HEK293 (cell line): ENCODE results near the gene ATP6V0C.

Experiments used
- CTCF ChIA-PET: fragments of 350-600 bp; formaldehyde crosslinking; extraction: SDS; loops from one replicate; lab custom pipeline; 2021; ENCODE audit warnings: antibody characterized with exemption; lab: Yijun Ruan, JAX
- POLR2A ChIA-PET: fragments of 300-600 bp; formaldehyde crosslinking; extraction: SDS; loops from one replicate; lab custom pipeline; 2020; ENCODE audit warnings: antibody characterized with exemption, inconsistent platforms; lab: Yijun Ruan, JAX
- H3K27ac ChIP-seq: fragments of 200-500 bp; sonication (Bioruptor generic); 2 replicates; pipeline ENCODE4 v1.5.1; 2014; ENCODE audit warnings: low read depth, low read length, control low read depth, inconsistent platforms; ENCODE audit errors: extremely low read depth
- H3K36me3 ChIP-seq, 2 experiments: fragments of 200-500 bp in 1 of 2; sonication (Bioruptor generic) in 1 of 2; 1 replicate in 1 of 2; 2 replicates in 1 of 2; pipeline ENCODE4 v1.5.1; 2014 to 2017; ENCODE audit warnings: inconsistent platforms in 2 of 2, low read length in 2 of 2; ENCODE audit not compliant: control insufficient read depth in 2 of 2, insufficient read depth in 1 of 2
- H3K4me1 ChIP-seq: fragments of 200-500 bp; sonication (Bioruptor generic); 2 replicates; pipeline ENCODE4 v1.5.1; 2014; ENCODE audit warnings: mild to moderate bottlenecking, low read length, inconsistent platforms; ENCODE audit not compliant: control insufficient read depth, insufficient read depth
- H3K4me3 ChIP-seq: 2 replicates; pipeline ENCODE4 v1.5.1; 2011; ENCODE audit warnings: low read depth, mild to moderate bottlenecking, control low read depth, low read length, moderate library complexity
- H3K9me3 ChIP-seq: fragments of 200-500 bp; sonication (Bioruptor generic); 2 replicates; pipeline ENCODE4 v1.5.1; 2014; ENCODE audit warnings: low read depth, low read length, inconsistent platforms; ENCODE audit not compliant: control insufficient read depth, insufficient read depth
- GLI4 ChIP-seq: fragments of 450-650 bp; formaldehyde crosslinking; IDR thresholded peaks from 2 replicates; pipeline ENCODE4 v1.5.1; 2016; ENCODE audit warnings: missing biosample characterization, missing genetic modification characterization
- GLIS2 ChIP-seq: fragments of 450-650 bp; formaldehyde crosslinking; IDR thresholded peaks from 2 replicates; pipeline ENCODE4 v1.5.1; 2016; ENCODE audit warnings: missing biosample characterization, missing genetic modification characterization
- KLF16 ChIP-seq: fragments of 450-650 bp; formaldehyde crosslinking; IDR thresholded peaks from 2 replicates; pipeline ENCODE4 v1.5.1; 2017; ENCODE audit warnings: missing biosample characterization, missing genetic modification characterization
- KLF8 ChIP-seq: fragments of 450-650 bp; formaldehyde crosslinking; IDR thresholded peaks from 2 replicates; pipeline ENCODE4 v1.5.1; 2016; ENCODE audit warnings: missing biosample characterization, missing genetic modification characterization
- PRDM1 ChIP-seq: fragments of 450-650 bp; formaldehyde crosslinking; IDR thresholded peaks from 2 replicates; pipeline ENCODE4; 2016; ENCODE audit warnings: missing biosample characterization, missing genetic modification characterization
- RBAK ChIP-seq: fragments of 450-650 bp; formaldehyde crosslinking; IDR thresholded peaks from 2 replicates; pipeline ENCODE4 v1.5.1; 2016; ENCODE audit warnings: missing biosample characterization, missing genetic modification characterization
- TRIM28 ChIP-seq: IDR thresholded peaks from 2 replicates; pipeline ENCODE4 v1.6.1; 2011; ENCODE audit warnings: low read length, control low read depth, borderline replicate concordance
- ZBTB48 ChIP-seq: fragments of 450-650 bp; formaldehyde crosslinking; IDR thresholded peaks from 2 replicates; pipeline ENCODE4 v1.5.1; 2016; ENCODE audit warnings: missing biosample characterization, missing genetic modification characterization
- ZBTB8A ChIP-seq: fragments of 450-650 bp; formaldehyde crosslinking; IDR thresholded peaks from 2 replicates; pipeline ENCODE4 v1.5.1; 2016; ENCODE audit warnings: missing biosample characterization, missing genetic modification characterization
- ZEB2 ChIP-seq: fragments of 450-650 bp; formaldehyde crosslinking; IDR thresholded peaks from 2 replicates; pipeline ENCODE4 v1.5.1; 2016; ENCODE audit warnings: missing biosample characterization, missing genetic modification characterization
- ZNF175 ChIP-seq: fragments of 450-650 bp; formaldehyde crosslinking; IDR thresholded peaks from 2 replicates; pipeline ENCODE4 v1.5.1; 2016; ENCODE audit warnings: missing biosample characterization, missing genetic modification characterization
- ZNF248 ChIP-seq: fragments of 450-650 bp; formaldehyde crosslinking; IDR thresholded peaks from 2 replicates; pipeline ENCODE4 v1.5.1; 2017; ENCODE audit warnings: missing biosample characterization, missing genetic modification characterization
- ZNF350 ChIP-seq: fragments of 450-650 bp; formaldehyde crosslinking; IDR thresholded peaks from 2 replicates; pipeline ENCODE4 v1.5.0; 2017; ENCODE audit warnings: missing biosample characterization, mild to moderate bottlenecking, missing genetic modification characterization
- ZNF416 ChIP-seq: fragments of 450-650 bp; formaldehyde crosslinking; IDR thresholded peaks from 2 replicates; pipeline ENCODE4 v1.5.1; 2016; ENCODE audit warnings: missing biosample characterization, missing genetic modification characterization
- ZNF510 ChIP-seq: fragments of 450-650 bp; formaldehyde crosslinking; IDR thresholded peaks from 2 replicates; pipeline ENCODE4 v1.5.1; 2018; ENCODE audit warnings: mild to moderate bottlenecking, missing genetic modification characterization, missing biosample characterization; ENCODE audit not compliant: insufficient replicate concordance
- ZNF530 ChIP-seq: fragments of 450-650 bp; formaldehyde crosslinking; IDR thresholded peaks from 2 replicates; pipeline ENCODE4 v1.5.1; 2016; ENCODE audit warnings: low read depth, missing biosample characterization, missing genetic modification characterization
- ZNF560 ChIP-seq: fragments of 450-650 bp; formaldehyde crosslinking; IDR thresholded peaks from 2 replicates; pipeline ENCODE4 v1.5.1; 2017; ENCODE audit warnings: missing biosample characterization, missing genetic modification characterization, borderline replicate concordance
- ZNF561 ChIP-seq: fragments of 450-650 bp; IDR thresholded peaks from 2 replicates; pipeline ENCODE4 v1.5.1; 2018; ENCODE audit warnings: missing biosample characterization, missing genetic modification characterization, borderline replicate concordance
- ZNF585B ChIP-seq: fragments of 450-650 bp; formaldehyde crosslinking; IDR thresholded peaks from 2 replicates; pipeline ENCODE4 v1.5.1; 2016; ENCODE audit warnings: missing biosample characterization, missing genetic modification characterization
- ZSCAN23 ChIP-seq: fragments of 450-650 bp; formaldehyde crosslinking; IDR thresholded peaks from 2 replicates; pipeline ENCODE4 v1.5.1; 2016; ENCODE audit warnings: missing biosample characterization, missing genetic modification characterization
- TF ChIP-seq, protein P1 (sequence below): fragments of 450-650 bp; formaldehyde crosslinking; optimal IDR thresholded peaks from 2 replicates; pipeline ENCODE3; 2016; ENCODE audit warnings: missing biosample characterization, mild to moderate bottlenecking, missing genetic modification characterization
- TF ChIP-seq, protein P2 (sequence below): fragments of 450-650 bp; formaldehyde crosslinking; IDR thresholded peaks from 2 replicates; pipeline ENCODE4 v1.5.1; 2016; ENCODE audit warnings: missing biosample characterization, missing genetic modification characterization
- TF ChIP-seq, protein P3 (sequence below): fragments of 450-650 bp; formaldehyde crosslinking; IDR thresholded peaks from 2 replicates; pipeline ENCODE4 v1.5.1; 2016; ENCODE audit warnings: missing biosample characterization, missing genetic modification characterization, borderline replicate concordance

ATP6V0C gene

DNA sequence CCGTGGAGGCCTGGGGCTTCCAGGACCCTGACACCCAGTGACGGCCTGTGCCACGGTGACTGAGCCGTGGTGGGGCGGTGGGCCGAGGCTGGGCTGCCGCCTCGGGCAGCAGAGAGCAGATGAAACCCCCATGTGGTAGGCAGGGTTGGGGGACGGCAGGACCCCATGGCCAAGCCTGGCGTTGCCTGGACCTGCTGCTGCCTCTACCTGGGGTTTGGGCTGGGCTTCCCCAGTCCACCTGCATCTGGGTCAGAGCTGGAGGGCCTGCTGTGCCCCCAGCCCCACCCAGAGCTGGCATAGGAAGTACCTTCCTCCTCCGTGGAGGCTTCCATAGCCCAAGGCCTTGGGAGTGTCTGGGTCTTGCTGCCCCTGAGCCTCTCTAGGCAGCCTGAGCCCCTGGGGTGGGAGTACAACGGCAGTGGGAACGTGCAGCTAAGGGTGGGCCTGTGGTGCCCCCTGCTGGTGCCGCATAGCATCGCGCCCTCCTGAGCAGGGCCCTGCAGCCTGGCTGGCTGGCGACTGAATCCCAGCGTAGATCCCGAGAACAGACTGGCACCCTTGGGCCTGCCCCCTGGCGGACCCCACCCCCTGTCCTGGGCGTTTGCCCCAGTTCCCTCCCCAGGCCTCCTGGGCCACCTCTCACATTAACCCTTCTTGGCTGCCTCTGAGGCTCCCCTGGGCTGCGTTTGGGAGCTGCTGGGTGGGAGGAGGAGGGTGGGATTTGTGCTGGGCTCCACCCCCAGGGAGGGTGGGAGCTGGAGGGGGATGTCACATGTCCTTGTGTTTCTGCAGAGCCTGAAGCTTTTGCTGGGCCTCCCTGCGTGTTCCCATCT, 12.6 kb upstream of the ATP6V0C start (continued):
- no peak for TF ChIP-seq ZSCAN23 (tag by site-specific recombination)
- TF ChIP-seq, protein P1, sequence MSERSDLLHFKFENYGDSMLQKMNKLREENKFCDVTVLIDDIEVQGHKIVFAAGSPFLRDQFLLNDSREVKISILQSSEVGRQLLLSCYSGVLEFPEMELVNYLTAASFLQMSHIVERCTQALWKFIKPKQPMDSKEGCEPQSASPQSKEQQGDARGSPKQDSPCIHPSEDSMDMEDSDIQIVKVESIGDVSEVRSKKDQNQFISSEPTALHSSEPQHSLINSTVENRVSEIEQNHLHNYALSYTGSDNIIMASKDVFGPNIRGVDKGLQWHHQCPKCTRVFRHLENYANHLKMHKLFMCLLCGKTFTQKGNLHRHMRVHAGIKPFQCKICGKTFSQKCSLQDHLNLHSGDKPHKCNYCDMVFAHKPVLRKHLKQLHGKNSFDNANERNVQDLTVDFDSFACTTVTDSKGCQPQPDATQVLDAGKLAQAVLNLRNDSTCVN (tag by site-specific recombination): no peak
- TF ChIP-seq ZNF416: no peak
- TF ChIP-seq, protein P2, sequence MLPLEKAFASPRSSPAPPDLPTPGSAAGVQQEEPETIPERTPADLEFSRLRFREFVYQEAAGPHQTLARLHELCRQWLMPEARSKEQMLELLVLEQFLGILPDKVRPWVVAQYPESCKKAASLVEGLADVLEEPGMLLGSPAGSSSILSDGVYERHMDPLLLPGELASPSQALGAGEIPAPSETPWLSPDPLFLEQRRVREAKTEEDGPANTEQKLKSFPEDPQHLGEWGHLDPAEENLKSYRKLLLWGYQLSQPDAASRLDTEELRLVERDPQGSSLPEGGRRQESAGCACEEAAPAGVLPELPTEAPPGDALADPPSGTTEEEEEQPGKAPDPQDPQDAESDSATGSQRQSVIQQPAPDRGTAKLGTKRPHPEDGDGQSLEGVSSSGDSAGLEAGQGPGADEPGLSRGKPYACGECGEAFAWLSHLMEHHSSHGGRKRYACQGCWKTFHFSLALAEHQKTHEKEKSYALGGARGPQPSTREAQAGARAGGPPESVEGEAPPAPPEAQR (tag by site-specific recombination): no peak
- no peak for TF ChIP-seq TRIM28
- no peak for TF ChIP-seq ZNF561 (tag by site-specific recombination)
- no peak for TF ChIP-seq ZNF530 (tag by site-specific recombination)

DNA sequence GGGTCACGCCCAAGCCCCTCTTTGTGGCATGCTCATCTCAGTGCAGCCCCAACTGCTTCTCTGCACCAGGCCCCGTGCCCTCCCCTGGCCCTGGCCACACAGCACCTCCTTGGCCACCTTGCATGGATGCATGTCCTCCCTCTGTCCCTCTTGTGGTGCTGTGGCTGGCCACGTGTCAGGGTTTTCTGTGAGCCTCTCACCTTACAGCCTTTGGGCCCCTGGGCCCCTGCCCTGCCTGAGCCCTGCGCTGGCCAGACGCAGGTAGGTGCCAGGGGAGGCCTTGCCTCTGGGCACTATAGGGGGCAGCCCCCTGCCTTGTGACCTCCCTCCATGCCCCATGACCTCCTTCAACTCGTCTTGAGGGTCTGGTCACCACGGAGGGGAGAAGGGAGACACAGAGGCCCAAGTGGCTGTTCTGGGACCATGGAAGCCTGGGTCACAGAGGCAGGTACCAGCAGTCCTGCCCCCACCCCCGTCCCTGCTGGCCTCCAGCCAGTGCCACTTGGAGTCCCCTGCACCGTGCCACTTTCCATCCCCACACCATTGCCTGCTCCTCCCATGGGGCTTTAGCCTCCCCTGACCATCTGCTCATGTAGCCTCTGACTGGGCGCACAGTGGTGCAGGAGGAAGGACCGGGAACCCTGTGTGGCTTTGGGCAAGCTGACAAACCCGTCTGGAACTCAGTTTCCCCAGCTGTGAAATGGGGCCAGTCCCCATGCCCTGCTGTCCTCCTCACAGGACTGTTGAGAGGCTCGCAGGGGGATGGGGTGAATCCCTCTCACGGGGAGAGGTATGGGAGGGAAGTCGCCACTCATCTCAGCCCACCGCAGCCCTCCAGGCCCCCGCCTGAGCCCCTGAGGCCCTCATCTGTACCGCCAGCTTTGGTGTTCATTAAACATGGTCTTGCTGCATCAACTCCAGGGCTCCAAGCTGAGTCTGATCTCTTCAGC, 11.5 kb upstream of the ATP6V0C start:
- ChIA-PET POLR2A (interaction anchor here (0.7 to 2.1 kb wide), 15 partner anchors 11 to 347 kb away, joined by 3 to 27 read pairs (median 5); partner anchors contain the start of genes AMDHD2, ATP6V0C, CCNF and DNASE1L2), CTCF (interaction anchor here (0.6 to 2.6 kb wide), 32 partner anchors 9 to 371 kb away, joined by 3 to 28 read pairs (median 4); partner anchors contain the start of genes ABCA3, ATP6V0C, CASKIN1 and CEMP1)
- H3K4me1 ChIP-seq: peaks cover 7% of the 10 kb centered on the region
- H3K4me3 ChIP-seq: no peak overlapping the region
- no peaks in the 10 kb centered on the region for H3K9me3 ChIP-seq
- H3K27ac ChIP-seq: no peak overlapping the region
- TF ChIP-seq, protein P3, sequence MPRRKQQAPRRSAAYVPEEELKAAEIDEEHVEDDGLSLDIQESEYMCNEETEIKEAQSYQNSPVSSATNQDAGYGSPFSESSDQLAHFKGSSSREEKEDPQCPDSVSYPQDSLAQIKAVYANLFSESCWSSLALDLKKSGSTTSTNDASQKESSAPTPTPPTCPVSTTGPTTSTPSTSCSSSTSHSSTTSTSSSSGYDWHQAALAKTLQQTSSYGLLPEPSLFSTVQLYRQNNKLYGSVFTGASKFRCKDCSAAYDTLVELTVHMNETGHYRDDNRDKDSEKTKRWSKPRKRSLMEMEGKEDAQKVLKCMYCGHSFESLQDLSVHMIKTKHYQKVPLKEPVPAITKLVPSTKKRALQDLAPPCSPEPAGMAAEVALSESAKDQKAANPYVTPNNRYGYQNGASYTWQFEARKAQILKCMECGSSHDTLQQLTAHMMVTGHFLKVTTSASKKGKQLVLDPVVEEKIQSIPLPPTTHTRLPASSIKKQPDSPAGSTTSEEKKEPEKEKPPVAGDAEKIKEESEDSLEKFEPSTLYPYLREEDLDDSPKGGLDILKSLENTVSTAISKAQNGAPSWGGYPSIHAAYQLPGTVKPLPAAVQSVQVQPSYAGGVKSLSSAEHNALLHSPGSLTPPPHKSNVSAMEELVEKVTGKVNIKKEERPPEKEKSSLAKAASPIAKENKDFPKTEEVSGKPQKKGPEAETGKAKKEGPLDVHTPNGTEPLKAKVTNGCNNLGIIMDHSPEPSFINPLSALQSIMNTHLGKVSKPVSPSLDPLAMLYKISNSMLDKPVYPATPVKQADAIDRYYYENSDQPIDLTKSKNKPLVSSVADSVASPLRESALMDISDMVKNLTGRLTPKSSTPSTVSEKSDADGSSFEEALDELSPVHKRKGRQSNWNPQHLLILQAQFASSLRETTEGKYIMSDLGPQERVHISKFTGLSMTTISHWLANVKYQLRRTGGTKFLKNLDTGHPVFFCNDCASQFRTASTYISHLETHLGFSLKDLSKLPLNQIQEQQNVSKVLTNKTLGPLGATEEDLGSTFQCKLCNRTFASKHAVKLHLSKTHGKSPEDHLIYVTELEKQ (tag by site-specific recombination): no peak
- TF ChIP-seq ZNF560 (tag by site-specific recombination) (no peak), ZBTB8A (tag by site-specific recombination) (peak; percentile 53; the same call in 1 of the 2 replicates), KLF8 (no peak), ZBTB48 (tag by site-specific recombination) (no peak), PRDM1 (tag by site-specific recombination) (no peak), ZEB2 (no peak), GLI4 (tag by site-specific recombination) (no peak), RBAK (no peak), ZNF175 (no peak), ZNF350 (tag by site-specific recombination) (no peak), KLF16 (tag by site-specific recombination) (no peak), ZNF510 (no peak), GLIS2 (tag by site-specific recombination) (0 out of 2 replicates have a peak, but pooled peaks have one; percentile 9), ZNF585B (tag by site-specific recombination) (no peak), ZNF248 (no peak)
- TF ChIP-seq, all 188 proteins: peak for 2
- peaks cover 0 to 27% of the 10 kb centered on the region in 2 experiments; a peak in 2 of 3 replicates for H3K36me3 ChIP-seq
